HG03139 (cell line): ENCODE results near the gene MED14.

ENCODE experiments used
- ATAC-seq: cut with Tn5 transposase; IDR thresholded peaks from one replicate; pipeline ENCODE4 v1.9.1; 2021; ENCODE audit not compliant: unreplicated experiment

Gene MED14

GRCh38 chrX:40663880-40664630 lies 71.3 kb downstream of the MED14 start:
- ATAC-seq: no peak

- ATAC-seq: no peak
These were observed 72.1 kb downstream of the MED14 start for GRCh38 chrX:40663078-40663740.

- no peak for ATAC-seq
These were observed 73.9 kb downstream of the MED14 start for GRCh38 chrX:40661489-40661888.

- no peak for ATAC-seq
These were observed 75.0 kb downstream of the MED14 start for GRCh38 chrX:40660381-40660780.

- ATAC-seq: no peak
These were observed 81.8 kb downstream of the MED14 start for GRCh38 chrX:40653535-40653934.

GRCh38 chrX:40652664-40653063 lies 82.7 kb downstream of the MED14 start:
- ATAC-seq: no peak

GRCh38 chrX:40651620-40652223 lies 83.6 kb downstream of the MED14 start:
- no peak for ATAC-seq

GRCh38 chrX:40647307-40648197 lies 87.8 kb downstream of the MED14 start, which contains the start of gene CXorf38:
TSS of gene CXorf38 (minus strand) at chrX:40647561. CDS start at chrX:40647520, 41 bp downstream.
- peak; percentile 55 for ATAC-seq

- ATAC-seq: peak; percentile 26
These were observed 88.6 kb downstream of the MED14 start for GRCh38 chrX:40646489-40647306.

GRCh38 chrX:40644821-40645358 lies 90.5 kb downstream of the MED14 start:
- no peak for ATAC-seq

GRCh38 chrX:40644176-40644575 lies 91.2 kb downstream of the MED14 start:
- ATAC-seq: no peak

GRCh38 chrX:40637687-40638086 lies 97.7 kb downstream of the MED14 start:
- no peak for ATAC-seq

- ATAC-seq: no peak
These were observed 103.1 kb downstream of the MED14 start for GRCh38 chrX:40632199-40632598.

GRCh38 chrX:40628506-40628905 lies 106.8 kb downstream of the MED14 start:
- ATAC-seq: no peak

GRCh38 chrX:40625294-40625693 lies 110.0 kb downstream of the MED14 start:
- ATAC-seq: no peak

- ATAC-seq: no peak
These were observed 111.7 kb downstream of the MED14 start for GRCh38 chrX:40623665-40624064.

- ATAC-seq: no peak
These were observed 112.2 kb downstream of the MED14 start, which contains the start of gene MPC1L for GRCh38 chrX:40623139-40623536. TSS of gene MPC1L (plus strand) at chrX:40623428. CDS start at chrX:40623566, 138 bp downstream.

- ATAC-seq: no peak
These were observed 112.7 kb downstream of the MED14 start for GRCh38 chrX:40622479-40623138.

- no peak for ATAC-seq
These were observed 117.8 kb downstream of the MED14 start for GRCh38 chrX:40617566-40617965.
